Stimulated activated CD8-positive, alpha-beta memory T cell treated with anti-CD3 and anti-CD28 coated beads, Interleukin-15, amount 100 ng/mL, for 24 hours (primary cell): Measurements from ENCODE around the gene FOXP4.

ENCODE experiments used
- DNase-seq: peaks from one replicate; pipeline ENCODE4 v3.0.0-alpha.2; 2020; ENCODE audit warnings: low read depth

The FOXP4 gene

GRCh38 chr6:41547799-41548097 lies 1.6 kb downstream of the FOXP4 start:
- DNase-seq, result no peak

GRCh38 chr6:41548098-41548840 lies 2.1 kb downstream of the FOXP4 start:
- no peak for DNase-seq

- DNase-seq, result no peak
These were observed 2.9 kb downstream of the FOXP4 start for GRCh38 chr6:41548841-41549642.

GRCh38 chr6:41549673-41550072 lies 3.5 kb downstream of the FOXP4 start:
- no peak for DNase-seq

- no peak for DNase-seq
These were observed 5.0 kb downstream of the FOXP4 start for GRCh38 chr6:41551086-41551700.

DNA sequence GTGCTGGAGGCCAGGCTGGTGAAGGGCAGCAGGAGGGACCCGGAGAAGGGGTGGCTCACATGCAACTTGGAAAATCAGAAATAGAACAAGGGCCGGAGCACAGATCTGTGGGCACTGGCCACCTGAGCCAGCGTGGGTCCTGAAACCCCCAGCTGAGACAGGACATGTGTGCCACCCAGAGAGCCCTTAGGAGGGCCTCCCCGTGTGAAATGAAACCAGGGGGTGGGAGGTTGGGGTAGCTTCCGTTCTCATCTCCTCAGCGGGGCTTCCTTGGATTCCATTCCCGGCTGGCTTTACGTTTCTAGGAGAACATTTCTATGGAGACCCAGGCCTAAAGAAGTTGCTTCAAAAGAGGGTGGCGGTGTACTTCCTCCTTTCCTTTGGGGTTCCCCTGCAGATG lies 5.7 kb downstream of the FOXP4 start:
- DNase-seq, result no peak

DNA sequence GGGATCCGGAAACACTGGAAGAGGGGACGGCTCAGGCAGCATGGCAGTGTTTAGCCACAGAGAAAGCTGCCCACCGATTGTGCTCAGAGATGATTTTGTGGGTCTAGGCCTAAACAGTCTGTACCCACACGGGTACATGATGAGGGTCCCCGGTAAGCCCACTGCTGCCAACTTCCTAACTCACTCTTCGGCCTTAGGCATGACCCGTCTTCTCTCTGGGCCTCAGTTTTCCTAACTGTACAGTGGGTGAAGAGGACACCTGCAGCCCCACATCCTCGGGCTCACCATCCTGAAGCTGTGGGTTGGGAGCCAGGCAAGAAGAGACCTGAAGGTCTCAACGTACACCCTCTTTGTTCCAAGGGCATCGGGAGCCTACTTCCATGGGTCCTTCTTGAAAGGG lies 6.5 kb downstream of the FOXP4 start:
- no peak for DNase-seq

GRCh38 chr6:41553405-41553999 lies 7.3 kb downstream of the FOXP4 start:
- DNase-seq, result no peak

DNA sequence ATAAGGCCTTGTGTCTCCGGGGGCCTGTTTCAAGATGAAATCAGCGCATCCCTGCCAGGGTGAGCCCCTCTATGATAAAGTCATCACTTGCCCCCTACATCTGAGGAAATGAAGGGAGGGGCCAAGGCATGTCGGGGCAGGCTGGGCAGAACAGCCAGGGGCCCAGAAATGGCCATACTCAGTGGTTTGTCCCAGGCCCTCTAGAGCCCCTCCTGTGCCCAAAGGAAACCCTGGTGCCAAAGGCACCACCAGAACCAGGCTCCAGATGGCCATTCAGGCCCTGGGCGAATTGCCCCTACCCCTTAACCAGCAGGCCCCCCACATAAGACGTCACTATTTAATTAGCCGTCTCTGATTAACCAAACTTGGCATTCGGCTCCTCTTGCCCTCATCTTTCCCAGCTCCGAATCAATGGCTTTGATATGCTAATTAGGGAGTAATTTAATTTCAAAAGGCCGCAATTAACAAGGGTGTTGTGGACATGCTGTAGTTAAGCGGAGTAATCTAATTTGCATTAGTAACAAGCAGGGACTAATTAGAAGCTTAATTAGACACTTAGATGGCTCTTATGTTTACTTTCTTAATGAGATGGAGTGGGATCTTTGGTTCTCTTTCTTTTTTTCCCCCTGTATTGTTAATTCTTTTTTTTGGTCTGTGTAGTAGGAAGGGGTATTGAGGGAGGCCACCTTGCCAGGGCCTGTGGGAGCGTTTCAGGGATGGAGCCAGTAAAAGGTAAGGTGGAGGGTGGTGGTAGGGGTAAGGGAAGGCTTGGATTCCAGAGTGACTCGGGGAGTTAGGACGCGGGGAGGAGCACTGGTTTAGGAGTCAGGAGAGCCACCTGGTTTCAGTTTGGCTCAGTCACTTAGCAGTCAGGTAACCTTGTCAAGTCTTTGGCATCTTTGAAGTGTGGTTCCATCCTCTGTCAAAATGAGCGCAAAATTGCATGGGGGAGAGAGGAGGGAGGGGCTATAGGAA lies 9.4 kb downstream of the FOXP4 start:
- no peak for DNase-seq

DNA sequence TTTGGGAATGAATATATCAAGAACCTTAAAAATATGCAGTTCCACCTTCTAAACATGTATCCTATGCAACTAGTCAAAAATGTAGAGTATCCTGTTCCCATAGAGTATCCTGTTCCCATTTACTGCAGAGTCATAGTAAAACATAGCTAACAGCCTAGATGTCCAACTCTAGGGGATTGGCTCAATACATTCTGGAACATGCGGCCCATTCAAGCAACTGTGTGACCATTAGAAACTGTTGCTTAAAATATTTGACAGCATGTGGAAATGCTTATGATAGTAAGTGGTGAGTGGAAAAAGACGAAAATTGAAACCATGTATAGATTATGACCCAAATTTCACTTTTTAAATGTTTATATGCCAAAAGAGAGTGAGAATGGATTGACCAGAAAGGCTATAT lies 11.2 kb downstream of the FOXP4 start:
- no peak for DNase-seq

DNA sequence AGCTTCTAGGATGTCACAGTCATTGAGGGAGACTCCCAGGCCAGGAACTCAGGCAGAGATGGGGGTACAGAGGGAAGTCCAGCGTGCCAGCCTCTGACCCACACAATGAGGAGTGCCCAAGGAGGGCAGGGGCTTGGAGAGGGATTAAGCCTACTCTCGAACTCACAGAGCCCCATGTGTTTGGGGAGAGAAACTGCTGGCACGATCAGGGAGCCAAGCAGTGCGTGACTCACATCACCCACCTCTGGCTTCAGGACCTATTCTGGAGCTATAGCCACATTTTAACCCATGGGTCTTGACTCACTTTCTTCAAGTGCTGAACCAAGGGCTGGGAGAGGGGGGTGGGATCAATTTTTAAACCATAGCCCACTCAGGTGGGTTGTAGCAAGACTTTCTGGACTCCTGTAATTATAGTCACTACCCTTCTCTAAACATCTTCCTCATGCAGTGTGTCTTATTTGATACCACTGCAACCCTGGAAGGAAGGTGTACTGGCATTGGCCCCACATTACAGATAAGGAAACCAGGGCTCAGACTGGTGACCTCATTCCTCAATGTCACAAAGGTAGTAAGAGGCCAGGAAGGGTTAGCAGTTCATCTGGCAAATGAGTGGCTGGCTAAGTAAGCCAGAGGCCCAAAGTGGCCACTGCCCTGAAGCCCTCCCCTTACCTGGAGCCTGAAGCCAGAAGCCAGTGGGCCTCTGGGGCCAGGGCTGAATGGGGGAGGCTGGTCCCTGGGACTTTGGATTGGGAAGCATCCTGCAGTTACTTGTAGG lies 12.0 kb downstream of the FOXP4 start:
- DNase-seq, result no peak

- DNase-seq, result no peak
These were observed 13.7 kb downstream of the FOXP4 start for GRCh38 chr6:41559655-41560427.

- DNase-seq, result peak; percentile 52
These were observed 14.4 kb downstream of the FOXP4 start for GRCh38 chr6:41560431-41561192.

DNA sequence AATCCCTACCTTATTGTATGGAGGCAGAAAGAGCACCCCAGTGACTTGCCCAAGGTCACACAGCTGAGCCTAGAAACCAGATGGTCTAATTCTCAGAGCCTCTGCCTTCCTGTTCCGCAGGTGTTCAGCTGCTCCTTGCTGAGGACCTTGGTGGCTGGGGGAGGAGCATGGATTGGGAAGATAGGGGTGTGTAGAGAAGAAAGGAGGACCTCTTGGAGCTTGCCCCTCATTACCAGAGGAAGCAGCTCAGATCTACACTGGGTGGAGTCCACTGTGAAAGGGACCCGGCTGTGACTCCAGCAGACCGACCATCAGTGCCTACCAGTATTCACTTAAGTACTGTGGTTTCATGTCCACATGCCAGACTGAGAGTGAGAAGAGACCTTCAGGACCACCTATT lies 15.2 kb downstream of the FOXP4 start:
- DNase-seq, result no peak

DNA sequence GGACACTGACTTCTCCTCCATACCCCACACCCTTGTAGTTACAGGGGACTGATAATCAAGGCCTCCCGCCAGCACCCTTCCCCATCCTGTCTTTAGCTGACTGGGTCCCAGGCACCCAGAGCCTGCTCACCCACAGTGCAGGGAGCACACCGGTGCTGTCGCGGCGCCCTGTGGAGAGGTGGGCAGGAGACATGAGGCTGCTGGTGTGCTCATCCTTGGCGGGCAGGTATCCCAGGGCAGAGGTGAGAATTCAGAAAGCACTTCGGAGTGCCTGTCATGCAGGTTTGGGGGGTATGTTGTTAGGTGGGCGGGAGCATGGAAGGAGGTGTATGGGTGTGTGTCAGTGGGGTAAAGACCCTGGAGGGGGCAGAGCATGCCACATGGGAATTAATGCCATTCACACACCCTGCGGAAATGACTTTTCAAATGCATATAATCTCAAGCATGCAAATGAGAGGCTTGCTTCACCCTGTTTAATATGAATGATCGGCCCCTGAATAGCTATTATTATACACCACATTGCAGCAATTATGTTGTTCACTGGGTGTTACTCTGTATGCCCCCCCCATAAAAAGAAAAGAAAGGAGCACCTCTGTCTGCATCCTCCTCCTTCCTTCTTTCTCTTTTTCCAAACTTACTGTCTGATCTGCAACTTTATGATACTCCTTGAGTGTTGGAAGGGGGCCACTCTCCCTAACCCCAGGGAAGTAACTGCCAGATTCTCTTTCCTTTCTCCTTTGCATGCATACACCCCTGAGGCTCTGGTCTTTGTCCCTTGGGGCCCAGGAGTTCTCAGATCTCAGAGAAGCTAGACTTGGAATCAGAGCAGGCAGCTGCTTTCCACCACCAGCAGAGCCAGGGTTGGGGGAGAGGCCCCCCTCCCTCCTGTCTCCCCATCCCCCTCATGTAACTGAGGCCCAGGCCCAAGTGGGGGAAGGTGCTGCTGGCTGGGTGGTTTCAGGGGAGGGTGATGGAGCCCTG lies 16.0 kb downstream of the FOXP4 start:
- no peak for DNase-seq

GRCh38 chr6:41563060-41563776 lies 17.0 kb downstream of the FOXP4 start:
- DNase-seq, result no peak

- DNase-seq, result no peak
These were observed 18.4 kb downstream of the FOXP4 start for GRCh38 chr6:41564448-41565142.
